Measurements from ENCODE around the gene C11orf68.

The C11orf68 gene

DNA sequence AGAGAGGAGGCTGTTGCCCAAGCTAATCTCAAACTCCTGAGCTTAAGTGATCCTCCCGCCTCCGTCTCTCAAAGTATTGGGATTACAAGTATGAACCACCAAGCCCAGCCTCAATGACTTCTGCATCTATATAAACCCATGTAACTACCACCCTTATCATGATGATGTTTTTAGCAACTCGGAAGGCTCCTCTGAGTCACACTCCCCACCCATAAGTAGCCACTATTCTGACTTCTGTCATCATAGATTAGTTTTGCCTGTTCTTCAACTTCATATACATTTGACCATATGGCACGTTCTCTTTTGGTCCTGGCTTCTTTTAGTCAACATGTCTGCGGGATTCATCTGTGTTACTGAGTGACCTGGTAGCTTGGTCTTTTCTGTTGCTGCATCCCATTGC, 12.3 kb downstream of the C11orf68 start:
- no peaks in the 10 kb centered on the region for H4K20me1 ChIP-seq (ENCODE audit: insufficient read depth, low read length)
- H3K9me2 ChIP-seq (ENCODE audit: low read depth, low read length) = no peaks in the 10 kb centered on the region
- H3K9me3 ChIP-seq (ENCODE audit: low read length) = no peaks in the 10 kb centered on the region
- H3K9ac ChIP-seq (ENCODE audit: low read length) = no peak overlapping the region
- no peak overlapping the region for H3K4me3 ChIP-seq (ENCODE audit: low read depth, low read length, poor library complexity, severe bottlenecking)
- TF ChIP-seq, protein P1, sequence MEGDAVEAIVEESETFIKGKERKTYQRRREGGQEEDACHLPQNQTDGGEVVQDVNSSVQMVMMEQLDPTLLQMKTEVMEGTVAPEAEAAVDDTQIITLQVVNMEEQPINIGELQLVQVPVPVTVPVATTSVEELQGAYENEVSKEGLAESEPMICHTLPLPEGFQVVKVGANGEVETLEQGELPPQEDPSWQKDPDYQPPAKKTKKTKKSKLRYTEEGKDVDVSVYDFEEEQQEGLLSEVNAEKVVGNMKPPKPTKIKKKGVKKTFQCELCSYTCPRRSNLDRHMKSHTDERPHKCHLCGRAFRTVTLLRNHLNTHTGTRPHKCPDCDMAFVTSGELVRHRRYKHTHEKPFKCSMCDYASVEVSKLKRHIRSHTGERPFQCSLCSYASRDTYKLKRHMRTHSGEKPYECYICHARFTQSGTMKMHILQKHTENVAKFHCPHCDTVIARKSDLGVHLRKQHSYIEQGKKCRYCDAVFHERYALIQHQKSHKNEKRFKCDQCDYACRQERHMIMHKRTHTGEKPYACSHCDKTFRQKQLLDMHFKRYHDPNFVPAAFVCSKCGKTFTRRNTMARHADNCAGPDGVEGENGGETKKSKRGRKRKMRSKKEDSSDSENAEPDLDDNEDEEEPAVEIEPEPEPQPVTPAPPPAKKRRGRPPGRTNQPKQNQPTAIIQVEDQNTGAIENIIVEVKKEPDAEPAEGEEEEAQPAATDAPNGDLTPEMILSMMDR (IDR thresholded peaks at IDR 0.05; ENCODE audit: low read length) = no peak
- no peak for TF ChIP-seq EZH2 (IDR thresholded peaks at IDR 0.05; ENCODE audit: borderline replicate concordance, low read length)
- H3K27me3 ChIP-seq (ENCODE audit: insufficient read depth, low read length) = peaks cover 12% of the 10 kb centered on the region
- H3K79me2 ChIP-seq (ENCODE audit: insufficient read depth, low read length) = no peaks in the 10 kb centered on the region
- H3K4me2 ChIP-seq (ENCODE audit: low read length) = no peak overlapping the region
- H3K4me1 ChIP-seq (ENCODE audit: insufficient read depth, low read length, severe bottlenecking) = no peaks in the 10 kb centered on the region
- H3K27ac ChIP-seq (ENCODE audit: low read depth, low read length, poor library complexity, severe bottlenecking) = no peak overlapping the region
- no peaks in the 10 kb centered on the region for H3F3A ChIP-seq (ENCODE audit: insufficient read depth, low read length)
- H2AFZ ChIP-seq (ENCODE audit: low read length) = no peak overlapping the region
- H3K36me3 ChIP-seq (ENCODE audit: insufficient read depth, low read length) = no peaks in the 10 kb centered on the region

DNA sequence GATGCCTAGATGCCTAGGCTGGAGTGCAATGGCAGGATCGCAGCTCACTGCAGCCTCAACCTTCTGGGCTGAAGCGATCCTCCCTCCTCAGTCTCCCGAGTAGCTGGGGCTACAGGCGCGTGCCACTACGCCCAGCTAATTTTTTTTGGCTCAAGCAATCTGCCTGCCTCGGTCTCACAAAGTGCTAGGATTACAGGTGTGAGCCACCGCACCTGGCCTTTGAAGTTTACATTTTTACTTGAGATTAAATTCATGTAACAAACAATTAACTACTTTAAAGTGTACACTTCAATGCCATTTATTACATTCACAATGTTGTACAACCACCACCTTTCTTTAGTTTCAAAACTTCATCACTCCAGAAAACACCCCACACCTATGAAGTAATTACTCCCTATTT, 15.1 kb downstream of the C11orf68 start:
- TF ChIP-seq, protein P1 (IDR thresholded peaks at IDR 0.05; ENCODE audit: low read length) = no peak
- no peak for TF ChIP-seq EZH2 (IDR thresholded peaks at IDR 0.05; ENCODE audit: borderline replicate concordance, low read length)
- Histone ChIP-seq H3K9me3 (ENCODE audit: low read length) (no peaks in the 10 kb centered on the region), H2AFZ (ENCODE audit: low read length) (no peak overlapping the region), H3K27me3 (ENCODE audit: insufficient read depth, low read length) (peaks cover 8% of the 10 kb centered on the region; the same call in 1 of the 2 replicates), H3K79me2 (ENCODE audit: insufficient read depth, low read length) (no peaks in the 10 kb centered on the region), H3K4me1 (ENCODE audit: insufficient read depth, low read length, severe bottlenecking) (peaks cover 19% of the 10 kb centered on the region), H3K9me2 (ENCODE audit: low read depth, low read length) (no peaks in the 10 kb centered on the region), H3F3A (ENCODE audit: insufficient read depth, low read length) (no peaks in the 10 kb centered on the region), H3K27ac (ENCODE audit: low read depth, low read length, poor library complexity, severe bottlenecking) (no peak overlapping the region), H3K4me2 (ENCODE audit: low read length) (no peak overlapping the region), H3K4me3 (ENCODE audit: low read depth, low read length, poor library complexity, severe bottlenecking) (no peak overlapping the region), H4K20me1 (ENCODE audit: insufficient read depth, low read length) (no peaks in the 10 kb centered on the region), H3K36me3 (ENCODE audit: insufficient read depth, low read length) (no peaks in the 10 kb centered on the region), H3K9ac (ENCODE audit: low read length) (no peak overlapping the region)

DNA sequence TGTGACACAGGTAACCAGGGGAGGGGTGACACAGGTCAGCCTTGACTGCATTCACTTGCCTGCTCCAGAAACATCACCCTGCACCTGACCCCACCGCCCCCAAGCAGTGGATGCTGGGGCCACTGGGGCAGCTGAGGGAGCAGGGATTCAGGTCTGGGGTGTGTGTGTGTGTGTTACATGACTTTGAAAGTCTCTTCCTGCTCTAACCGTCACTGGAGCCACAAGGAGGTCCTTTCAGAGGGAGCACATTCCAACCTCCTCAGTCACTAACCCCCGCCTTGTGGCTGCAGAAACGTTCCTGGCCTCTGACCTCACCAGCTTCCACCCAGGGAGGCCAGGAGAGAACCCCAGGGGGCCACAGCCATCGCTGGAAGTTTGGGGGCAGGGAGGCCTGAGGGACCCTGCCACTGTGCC, 15.8 kb downstream of the C11orf68 start:
- Histone ChIP-seq H3K4me2 (ENCODE audit: low read length) (no peak overlapping the region), H3K27ac (ENCODE audit: low read depth, low read length, poor library complexity, severe bottlenecking) (no peak overlapping the region), H3K9me2 (ENCODE audit: low read depth, low read length) (no peaks in the 10 kb centered on the region), H3K9ac (ENCODE audit: low read length) (no peak overlapping the region), H3F3A (ENCODE audit: insufficient read depth, low read length) (no peaks in the 10 kb centered on the region), H3K9me3 (ENCODE audit: low read length) (no peaks in the 10 kb centered on the region), H3K27me3 (ENCODE audit: insufficient read depth, low read length) (peaks cover 13% of the 10 kb centered on the region), H4K20me1 (ENCODE audit: insufficient read depth, low read length) (no peaks in the 10 kb centered on the region), H3K4me1 (ENCODE audit: insufficient read depth, low read length, severe bottlenecking) (peaks cover 19% of the 10 kb centered on the region), H3K79me2 (ENCODE audit: insufficient read depth, low read length) (no peaks in the 10 kb centered on the region), H3K36me3 (ENCODE audit: insufficient read depth, low read length) (no peaks in the 10 kb centered on the region), H3K4me3 (ENCODE audit: low read depth, low read length, poor library complexity, severe bottlenecking) (no peak overlapping the region), H2AFZ (ENCODE audit: low read length) (no peak overlapping the region)
- TF ChIP-seq EZH2 (IDR thresholded peaks at IDR 0.05; ENCODE audit: borderline replicate concordance, low read length) = no peak
- TF ChIP-seq, protein P1 (IDR thresholded peaks at IDR 0.05; ENCODE audit: low read length) = no peak

Data from OCI-LY1 (cell line).